Progenitor cell of endocrine pancreas (in vitro differentiated cells): ENCODE measurements around the gene KCNC4. TPM values are rescaled to one million over a fixed set of nuclear protein-coding genes. Genes with fewer than 3 reads are reported as not detected.
A peak's percentile ranks its signal among the peaks of the same experiment; 100 is the strongest.

ENCODE experiments used
- DNase-seq: peaks from one replicate; pipeline ENCODE4 v3.0.0; 2021; ENCODE audit warnings: low spot score; ENCODE audit not compliant: unreplicated experiment
- H3K27ac Mint-ChIP-seq: 2 replicates; pipeline ENCODE4 v1.8.0; 2021; ENCODE audit warnings: mild to moderate bottlenecking, moderate library complexity, mixed read lengths
- H3K27me3 Mint-ChIP-seq: 2 replicates; pipeline ENCODE4 v1.8.0; 2021; ENCODE audit warnings: mixed read lengths
- H3K36me3 Mint-ChIP-seq: 2 replicates; pipeline ENCODE4 v1.8.0; 2022; ENCODE audit warnings: mixed read lengths; ENCODE audit not compliant: insufficient read depth
- H3K4me1 Mint-ChIP-seq: 2 replicates; pipeline ENCODE4 v1.8.0; 2021; ENCODE audit warnings: low read depth, mixed read lengths
- H3K4me3 Mint-ChIP-seq: 2 replicates; pipeline ENCODE4 v1.8.0; 2021; ENCODE audit warnings: low read depth, mild to moderate bottlenecking, moderate library complexity, mixed read lengths
- H3K9me3 Mint-ChIP-seq: 2 replicates; pipeline ENCODE4 v1.8.0; 2021; ENCODE audit warnings: low read depth, mixed read lengths
- CTCF ChIP-seq: fragments of 200-600 bp; sonication (generic); IDR thresholded peaks from one replicate; pipeline ENCODE4 v1.5.0; 2021; ENCODE audit warnings: antibody characterized with exemption, mild to moderate bottlenecking; ENCODE audit not compliant: unreplicated experiment
- total RNA-seq: library from RNA; stranded (reverse); gene quantifications from 2 replicates; pipeline ENCODE4 v1.2.1, GENCODE V29; 2021

Gene KCNC4
- total RNA-seq, 1 donor from 2014 or later = 1.5 TPM

- peaks cover 63% of the 10 kb centered on the region for H3K27me3 Mint-ChIP-seq
- DNase-seq = peak; percentile 64
- no peaks in the 10 kb centered on the region for H3K36me3 Mint-ChIP-seq
- H3K9me3 Mint-ChIP-seq = no peaks in the 10 kb centered on the region
- TF ChIP-seq CTCF = peak; percentile 88
- no peaks in the 10 kb centered on the region for H3K4me1 Mint-ChIP-seq
- H3K4me3 Mint-ChIP-seq = no peak overlapping the region
- peak overlapping the region; percentile 56 for H3K27ac Mint-ChIP-seq
These were observed 7.0 kb upstream of the KCNC4 start for GRCh38 chr1:110203021-110203661.

GRCh38 chr1:110205156-110205555, 5.0 kb upstream of the KCNC4 start:
- DNase-seq = no peak
- no peaks in the 10 kb centered on the region for H3K9me3 Mint-ChIP-seq
- TF ChIP-seq CTCF = no peak
- H3K4me3 Mint-ChIP-seq = no peak overlapping the region
- H3K36me3 Mint-ChIP-seq = no peaks in the 10 kb centered on the region
- H3K4me1 Mint-ChIP-seq = peaks cover 8% of the 10 kb centered on the region
- no peak overlapping the region for H3K27ac Mint-ChIP-seq
- peaks cover 71% of the 10 kb centered on the region for H3K27me3 Mint-ChIP-seq

GRCh38 chr1:110205591-110206155, 4.4 kb upstream of the KCNC4 start:
- Mint-ChIP-seq H3K36me3 (no peaks in the 10 kb centered on the region), H3K27ac (no peak overlapping the region), H3K9me3 (no peaks in the 10 kb centered on the region), H3K27me3 (peaks cover 65% of the 10 kb centered on the region), H3K4me1 (peaks cover 8% of the 10 kb centered on the region), H3K4me3 (no peak overlapping the region)
- no peak for DNase-seq
- TF ChIP-seq CTCF = no peak

GRCh38 chr1:110206261-110206920, 3.7 kb upstream of the KCNC4 start:
- Mint-ChIP-seq H3K27me3 (peaks cover 66% of the 10 kb centered on the region), H3K9me3 (no peaks in the 10 kb centered on the region), H3K27ac (no peak overlapping the region), H3K36me3 (no peaks in the 10 kb centered on the region), H3K4me3 (no peak overlapping the region), H3K4me1 (peaks cover 8% of the 10 kb centered on the region)
- DNase-seq = no peak
- TF ChIP-seq CTCF = no peak

DNA sequence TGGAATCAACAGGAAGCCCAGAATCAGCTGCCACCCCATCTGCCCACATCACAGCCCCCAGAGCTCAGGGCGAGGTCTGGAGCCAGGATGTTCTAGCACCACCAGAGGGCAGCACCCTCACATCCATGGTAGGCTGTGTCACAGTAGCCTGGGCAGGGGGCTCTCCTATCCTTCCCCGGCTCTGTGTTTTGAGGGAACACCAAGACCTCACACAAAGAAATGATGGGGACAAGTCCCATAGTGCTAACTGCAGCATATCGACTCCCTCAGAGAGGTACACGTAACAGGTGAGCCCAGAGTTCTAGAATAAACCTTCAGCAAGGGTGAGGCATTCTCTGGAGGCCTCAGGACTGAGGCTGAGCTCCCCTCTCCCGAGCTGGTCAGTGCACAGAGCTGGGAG, 2.3 kb upstream of the KCNC4 start:
- peak; percentile 89 for TF ChIP-seq CTCF
- Mint-ChIP-seq H3K27ac (no peak overlapping the region), H3K4me3 (no peak overlapping the region), H3K36me3 (no peaks in the 10 kb centered on the region), H3K4me1 (peaks cover 8% of the 10 kb centered on the region), H3K27me3 (peaks cover 72% of the 10 kb centered on the region), H3K9me3 (no peaks in the 10 kb centered on the region)
- peak; percentile 72 for DNase-seq
